GM18526 (cell line): ENCODE data around the gene ICE2.
A peak's percentile ranks its signal among the peaks of the same experiment; 100 is the strongest.

ENCODE experiments used
- POLR2A ChIP-seq: IDR thresholded peaks from 3 replicates; pipeline ENCODE4 v1.6.1; 2011; ENCODE audit not compliant: insufficient read length; ENCODE audit errors: extremely low read depth

Gene ICE2, protein sequence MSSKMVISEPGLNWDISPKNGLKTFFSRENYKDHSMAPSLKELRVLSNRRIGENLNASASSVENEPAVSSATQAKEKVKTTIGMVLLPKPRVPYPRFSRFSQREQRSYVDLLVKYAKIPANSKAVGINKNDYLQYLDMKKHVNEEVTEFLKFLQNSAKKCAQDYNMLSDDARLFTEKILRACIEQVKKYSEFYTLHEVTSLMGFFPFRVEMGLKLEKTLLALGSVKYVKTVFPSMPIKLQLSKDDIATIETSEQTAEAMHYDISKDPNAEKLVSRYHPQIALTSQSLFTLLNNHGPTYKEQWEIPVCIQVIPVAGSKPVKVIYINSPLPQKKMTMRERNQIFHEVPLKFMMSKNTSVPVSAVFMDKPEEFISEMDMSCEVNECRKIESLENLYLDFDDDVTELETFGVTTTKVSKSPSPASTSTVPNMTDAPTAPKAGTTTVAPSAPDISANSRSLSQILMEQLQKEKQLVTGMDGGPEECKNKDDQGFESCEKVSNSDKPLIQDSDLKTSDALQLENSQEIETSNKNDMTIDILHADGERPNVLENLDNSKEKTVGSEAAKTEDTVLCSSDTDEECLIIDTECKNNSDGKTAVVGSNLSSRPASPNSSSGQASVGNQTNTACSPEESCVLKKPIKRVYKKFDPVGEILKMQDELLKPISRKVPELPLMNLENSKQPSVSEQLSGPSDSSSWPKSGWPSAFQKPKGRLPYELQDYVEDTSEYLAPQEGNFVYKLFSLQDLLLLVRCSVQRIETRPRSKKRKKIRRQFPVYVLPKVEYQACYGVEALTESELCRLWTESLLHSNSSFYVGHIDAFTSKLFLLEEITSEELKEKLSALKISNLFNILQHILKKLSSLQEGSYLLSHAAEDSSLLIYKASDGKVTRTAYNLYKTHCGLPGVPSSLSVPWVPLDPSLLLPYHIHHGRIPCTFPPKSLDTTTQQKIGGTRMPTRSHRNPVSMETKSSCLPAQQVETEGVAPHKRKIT

DNA sequence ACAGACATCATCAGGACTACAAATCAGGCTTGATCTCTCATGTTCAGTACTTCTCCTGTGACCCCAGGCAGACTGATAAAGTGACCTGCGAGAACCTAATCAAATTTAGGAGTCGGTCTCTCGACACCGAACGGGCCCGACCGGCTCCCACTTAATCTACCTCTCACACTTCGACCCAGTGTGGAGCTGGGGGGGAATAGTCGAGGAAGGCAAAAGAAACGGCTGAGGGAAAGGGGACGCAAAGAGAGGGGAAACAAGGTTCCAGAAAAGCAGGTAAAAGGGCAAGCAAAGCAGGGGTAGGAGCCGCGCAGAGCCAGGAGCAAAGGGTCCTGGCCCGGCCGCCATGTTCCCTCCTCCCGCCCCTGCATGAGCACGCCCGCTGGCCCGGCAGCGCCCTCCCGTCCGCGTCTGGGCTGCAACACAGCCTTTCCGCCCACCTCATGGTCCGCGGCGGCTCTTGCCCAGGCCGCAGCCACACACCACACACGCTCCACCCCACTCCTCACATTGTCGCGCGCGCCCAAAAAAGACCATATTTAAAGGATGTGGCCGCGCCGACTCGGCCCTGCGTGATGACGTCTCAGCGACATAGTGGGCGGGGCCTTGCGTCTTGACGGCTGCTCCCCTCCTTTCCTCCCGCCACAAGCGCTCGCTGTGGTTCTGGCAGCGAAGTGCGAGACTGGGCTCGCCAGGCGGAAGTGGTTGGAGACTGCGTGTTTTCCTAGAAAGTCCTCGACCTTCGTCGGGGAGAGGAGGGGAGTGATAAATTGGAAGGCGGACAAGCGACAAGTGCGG is at the start of gene ICE2:
ICE2 (minus strand) TSS at position 577 of the 795 bp plus-strand sequence. CDS start 1,165 bp downstream, outside the sequence.
- peak; percentile 97 for TF ChIP-seq POLR2A

DNA sequence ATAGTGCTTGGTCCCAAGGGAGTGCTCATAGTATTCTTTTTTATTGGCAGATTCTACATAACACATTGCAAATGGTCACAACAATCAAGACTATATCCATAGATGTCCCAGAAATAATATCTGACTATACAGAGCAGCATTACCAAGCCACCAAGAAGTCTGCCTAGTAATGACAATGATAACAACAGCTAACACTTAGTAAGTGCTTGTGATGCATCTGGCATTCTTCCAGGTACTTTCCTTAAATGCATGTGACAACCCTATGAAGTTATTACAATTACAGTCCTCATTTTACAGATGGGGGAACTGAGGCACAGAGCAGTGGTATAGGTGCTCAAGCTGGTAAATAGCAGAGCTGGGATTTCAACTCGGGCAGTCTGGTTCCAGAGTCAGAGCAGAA is 49.6 kb upstream of the ICE2 start:
- TF ChIP-seq POLR2A, result no peak

DNA sequence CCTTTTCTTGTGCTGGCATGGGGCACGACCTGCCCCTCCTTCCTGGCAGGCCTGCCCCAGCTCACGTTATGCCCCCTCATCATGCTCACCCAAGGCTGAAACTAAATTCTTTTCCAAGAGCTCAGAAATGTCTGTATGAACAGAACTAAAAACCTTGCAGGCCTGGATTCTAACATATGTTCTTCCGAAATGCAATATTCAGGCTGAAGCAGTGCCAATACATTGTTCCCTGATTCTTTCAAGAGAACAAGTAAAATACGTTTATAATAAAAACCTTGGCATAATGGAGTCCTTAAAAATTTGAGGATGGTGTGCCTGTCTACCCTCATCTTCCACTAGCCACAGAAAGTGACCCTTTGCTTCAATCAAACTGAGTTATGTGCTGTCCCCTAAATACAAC is 48.5 kb upstream of the ICE2 start:
- TF ChIP-seq POLR2A, result no peak

DNA sequence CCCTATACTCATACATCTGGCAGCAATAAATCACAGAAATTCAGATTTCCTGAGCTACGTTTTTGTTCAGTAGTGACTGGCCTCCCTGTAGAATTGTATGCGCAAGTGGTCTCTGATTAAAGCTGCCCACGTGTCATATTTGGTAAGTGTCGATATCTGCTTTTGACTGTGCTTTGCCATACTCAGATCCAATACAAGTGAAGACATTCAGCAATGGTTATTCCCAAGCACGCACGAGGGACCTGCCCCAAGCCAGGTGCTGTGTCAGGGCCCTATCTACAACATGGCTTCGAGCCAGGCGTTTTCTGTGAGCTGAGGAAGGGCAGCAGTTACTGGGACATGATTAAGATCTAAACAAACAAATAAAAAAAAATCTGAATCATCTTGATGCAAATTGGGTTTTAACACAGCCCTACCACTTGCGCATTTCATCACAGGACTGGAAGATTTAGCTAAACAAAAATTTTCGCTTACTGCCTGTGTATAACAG is 47.2 kb upstream of the ICE2 start:
- no peak for TF ChIP-seq POLR2A

DNA sequence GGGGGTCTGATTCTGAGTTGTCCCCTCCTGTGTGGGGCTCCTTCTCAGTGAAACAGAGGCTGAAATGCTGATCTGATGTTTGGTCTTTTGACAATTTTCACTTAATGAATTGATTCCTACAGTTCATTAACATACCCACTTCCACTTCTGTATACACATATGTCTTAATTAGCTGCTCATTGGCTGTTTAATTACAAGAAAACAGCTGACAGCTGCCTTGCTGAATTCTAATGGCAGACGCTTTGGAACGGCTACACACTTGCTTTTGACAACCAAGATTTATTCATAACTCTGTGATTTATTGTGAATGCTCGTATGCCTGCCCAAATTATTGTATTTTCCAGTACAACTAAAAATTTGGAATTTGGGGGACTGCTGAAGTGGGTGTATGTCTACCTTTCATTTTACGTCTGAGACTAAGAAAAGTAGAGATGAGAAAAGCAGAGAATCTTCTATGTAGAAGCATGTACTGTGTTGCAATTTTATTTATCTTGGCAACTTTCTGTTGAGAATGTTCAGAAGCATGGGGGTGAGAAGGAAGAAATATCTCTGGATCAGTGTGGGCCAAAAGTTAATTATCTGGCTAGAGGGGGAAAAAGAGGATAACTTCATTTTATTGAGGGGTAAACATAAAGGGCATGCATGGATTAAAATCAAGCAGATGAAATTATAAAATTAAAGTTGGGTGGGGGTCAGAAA is 46.5 kb upstream of the ICE2 start:
- no peak for TF ChIP-seq POLR2A

DNA sequence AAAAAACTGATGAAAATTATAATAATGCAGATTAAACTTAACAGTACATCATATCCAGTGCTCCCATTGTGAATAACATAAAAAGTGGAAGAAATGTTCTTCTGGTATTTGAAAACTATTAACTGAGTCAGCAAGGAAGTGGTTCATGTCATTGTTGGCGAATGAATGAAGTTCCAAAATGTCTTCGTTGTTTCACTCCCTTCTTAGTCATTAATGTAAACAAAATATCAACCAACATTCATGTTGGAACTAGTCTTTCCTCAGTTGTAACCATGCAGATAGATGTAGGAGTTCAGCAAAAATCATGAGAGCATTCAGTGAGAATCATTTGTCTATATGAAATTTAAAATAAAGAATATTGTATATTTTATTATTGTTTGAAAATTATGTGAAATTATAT is 44.1 kb upstream of the ICE2 start:
- no peak for TF ChIP-seq POLR2A

DNA sequence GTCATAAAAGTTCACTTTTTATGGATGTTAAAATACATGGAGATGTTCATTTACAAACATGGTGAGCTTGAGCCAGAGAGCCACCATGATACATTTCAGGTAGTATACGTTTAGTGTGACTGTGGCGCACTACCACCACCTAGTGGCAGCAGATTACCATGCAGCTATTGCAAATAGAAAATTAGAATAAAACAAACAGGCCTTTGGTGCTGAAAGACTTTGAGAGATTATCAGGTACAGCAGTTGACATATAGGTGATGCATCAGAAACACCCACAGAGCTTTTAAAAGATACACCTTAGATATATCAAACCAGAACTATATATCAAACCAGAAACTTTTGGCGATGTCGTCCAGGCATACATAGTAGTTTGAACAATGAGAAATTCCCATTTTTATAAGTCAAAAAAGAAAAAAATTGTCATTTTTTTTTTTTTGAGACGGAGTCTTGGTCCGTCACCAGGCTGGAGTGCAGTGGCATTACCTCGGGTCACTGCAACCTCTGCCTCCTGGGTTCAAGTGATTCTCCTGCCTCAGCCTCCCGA is 42.0 kb upstream of the ICE2 start:
- TF ChIP-seq POLR2A, result no peak

GRCh38 chr15:60520013-60520824 is 41.3 kb upstream of the ICE2 start:
- TF ChIP-seq POLR2A, result no peak

GRCh38 chr15:60519218-60519617 is 40.3 kb upstream of the ICE2 start:
- no peak for TF ChIP-seq POLR2A

DNA sequence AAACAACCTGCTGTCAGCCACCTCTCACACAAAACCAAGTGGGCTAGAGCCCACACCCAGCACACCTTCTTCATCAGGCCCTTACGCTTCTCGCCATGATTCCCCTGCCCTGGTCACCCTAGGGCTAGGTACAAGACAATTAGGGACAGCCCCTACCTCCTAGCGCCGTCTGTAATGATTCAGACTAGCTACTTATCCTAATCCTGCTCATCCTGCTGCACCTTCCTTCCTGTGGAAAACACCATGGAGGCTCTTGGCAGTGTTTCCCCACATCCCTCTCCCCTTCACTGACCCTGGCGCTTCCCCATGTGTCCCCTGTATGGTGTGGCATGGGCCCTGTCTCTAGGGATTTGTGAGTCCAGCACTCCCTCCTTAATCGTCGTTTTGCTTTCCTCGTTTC is 39.6 kb upstream of the ICE2 start:
- TF ChIP-seq POLR2A, result no peak

GRCh38 chr15:60514261-60514881 is 35.4 kb upstream of the ICE2 start:
- TF ChIP-seq POLR2A, result no peak

- no peak for TF ChIP-seq POLR2A
These were observed 34.7 kb upstream of the ICE2 start for GRCh38 chr15:60513676-60514075.

- TF ChIP-seq POLR2A, result no peak
These were observed 34.0 kb upstream of the ICE2 start for GRCh38 chr15:60512937-60513336.

- TF ChIP-seq POLR2A, result no peak
These were observed 32.5 kb upstream of the ICE2 start for GRCh38 chr15:60511351-60512031.
